ENCODE measurements around the gene SLC24A3.

The SLC24A3 gene

GRCh38 chr20:19758501-19759331 is 546.3 kb downstream of the SLC24A3 start:
- CTCF ChIA-PET, result interaction anchor here (1.2 kb wide), 1 partner anchor 27 kb away, joined by 3 read pairs; no protein-coding TSS in a partner anchor
- Histone ChIP-seq H3K4me3 (ENCODE audit: low read depth, low read length) (peak overlapping the region; percentile 64), H3K9me3 (ENCODE audit: control insufficient read depth, insufficient read depth, low read depth, low read length) (no peaks in the 10 kb centered on the region), H3K27ac (ENCODE audit: extremely low read depth, low read depth, low read length) (peak overlapping the region; percentile 64; the same call in 1 of the 2 replicates), H3K4me1 (ENCODE audit: control insufficient read depth, insufficient read depth, low read length) (peaks cover 6% of the 10 kb centered on the region; the same call in 1 of the 2 replicates), H3K36me3 (ENCODE audit: control insufficient read depth in 2 of 2, insufficient read depth in 1 of 2, low read length in 2 of 2) (no peaks in the 10 kb centered on the region)
- POLR2A ChIA-PET, result interaction anchor here (1.0 kb wide), 1 partner anchor 234 kb away, joined by 8 read pairs; no protein-coding TSS in a partner anchor
- TF ChIP-seq, protein P1, sequence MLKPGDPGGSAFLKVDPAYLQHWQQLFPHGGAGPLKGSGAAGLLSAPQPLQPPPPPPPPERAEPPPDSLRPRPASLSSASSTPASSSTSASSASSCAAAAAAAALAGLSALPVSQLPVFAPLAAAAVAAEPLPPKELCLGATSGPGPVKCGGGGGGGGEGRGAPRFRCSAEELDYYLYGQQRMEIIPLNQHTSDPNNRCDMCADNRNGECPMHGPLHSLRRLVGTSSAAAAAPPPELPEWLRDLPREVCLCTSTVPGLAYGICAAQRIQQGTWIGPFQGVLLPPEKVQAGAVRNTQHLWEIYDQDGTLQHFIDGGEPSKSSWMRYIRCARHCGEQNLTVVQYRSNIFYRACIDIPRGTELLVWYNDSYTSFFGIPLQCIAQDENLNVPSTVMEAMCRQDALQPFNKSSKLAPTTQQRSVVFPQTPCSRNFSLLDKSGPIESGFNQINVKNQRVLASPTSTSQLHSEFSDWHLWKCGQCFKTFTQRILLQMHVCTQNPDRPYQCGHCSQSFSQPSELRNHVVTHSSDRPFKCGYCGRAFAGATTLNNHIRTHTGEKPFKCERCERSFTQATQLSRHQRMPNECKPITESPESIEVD (tag by site-specific recombination; IDR thresholded peaks at IDR 0.05), result peak; percentile 51
- peak; percentile 45; the same call in 1 of the 2 replicates for TF ChIP-seq TCF7L2 (IDR thresholded peaks at IDR 0.05; ENCODE audit: borderline replicate concordance, low read depth, low read length)
- no peak for TF ChIP-seq ZNF2 (tag by site-specific recombination; IDR thresholded peaks at IDR 0.05)
- no peak for TF ChIP-seq ZFP41 (tag by site-specific recombination; IDR thresholded peaks at IDR 0.05; ENCODE audit: borderline replicate concordance)
- peak; percentile 29 for TF ChIP-seq TRIM28 (IDR thresholded peaks at IDR 0.05; ENCODE audit: borderline replicate concordance, low read length)
- no peak for TF ChIP-seq ZNF560 (tag by site-specific recombination; IDR thresholded peaks at IDR 0.05; ENCODE audit: borderline replicate concordance)
- peak; percentile 86 for TF ChIP-seq INSM2 (tag by site-specific recombination; IDR thresholded peaks at IDR 0.05)
- peak; percentile 56; the same call in 1 of the 2 replicates for TF ChIP-seq ZNF341 (tag by site-specific recombination; IDR thresholded peaks at IDR 0.05; ENCODE audit: low read depth)
- peak; percentile 65 for TF ChIP-seq SP2 (tag by site-specific recombination; IDR thresholded peaks at IDR 0.05)
- peak; percentile 91 for TF ChIP-seq ZIC2 (tag by site-specific recombination; IDR thresholded peaks at IDR 0.05)
- TF ChIP-seq ZSCAN5A (tag by site-specific recombination; IDR thresholded peaks at IDR 0.05), result no peak
- TF ChIP-seq ZBTB26 (tag by site-specific recombination; optimal IDR thresholded peaks at IDR 0.05), result peak; percentile 69
- no peak for TF ChIP-seq ZBTB1 (tag by site-specific recombination; IDR thresholded peaks at IDR 0.05)
- TF ChIP-seq ZNF600 (tag by site-specific recombination; IDR thresholded peaks at IDR 0.05), result peak; percentile 7; the same call in 1 of the 2 replicates
- TF ChIP-seq ZBTB8A (tag by site-specific recombination; IDR thresholded peaks at IDR 0.05), result peak; percentile 94
- no peak for TF ChIP-seq ATF2 (tag by site-specific recombination; IDR thresholded peaks at IDR 0.05; ENCODE audit: low read depth)
- TF ChIP-seq IKZF3 (tag by site-specific recombination; IDR thresholded peaks at IDR 0.05), result peak; percentile 87
